KG1 (cell line): ENCODE results near the gene EID2B.

ENCODE experiments used
- DNase-seq: peaks from one replicate; lab custom pipeline; 2025; lab: John Stamatoyannopoulos, UW

The EID2B gene

GRCh38 chr19:39532233-39533002 lies at the start of gene EID2B:
Gene EID2B, minus strand, starts transcription at chr19:39532852. Its CDS starts 50 bp downstream, at chr19:39532802.
- peak; percentile 88 for DNase-seq

- DNase-seq = no peak
Observed at GRCh38 chr19:39582442-39582841, 49.8 kb upstream of the EID2B start.

GRCh38 chr19:39568604-39569003 lies 36.0 kb upstream of the EID2B start:
- DNase-seq = no peak

GRCh38 chr19:39566064-39566463 lies 33.4 kb upstream of the EID2B start:
- DNase-seq = no peak

- DNase-seq = no peak
Observed at GRCh38 chr19:39563408-39563807, 30.8 kb upstream of the EID2B start.

GRCh38 chr19:39558624-39559117 lies 26.0 kb upstream of the EID2B start:
- DNase-seq = no peak

- no peak for DNase-seq
Observed at GRCh38 chr19:39557811-39558623, 25.4 kb upstream of the EID2B start.

- DNase-seq = no peak
Observed at GRCh38 chr19:39555883-39556282, 23.2 kb upstream of the EID2B start.

- DNase-seq = no peak
Observed at GRCh38 chr19:39554701-39555311, 22.2 kb upstream of the EID2B start.

GRCh38 chr19:39553082-39553652 lies 20.5 kb upstream of the EID2B start:
- DNase-seq = no peak

- DNase-seq = no peak
Observed at GRCh38 chr19:39550197-39550596, 17.5 kb upstream of the EID2B start.

- no peak for DNase-seq
Observed at GRCh38 chr19:39546599-39546998, 13.9 kb upstream of the EID2B start.

GRCh38 chr19:39544911-39545310 lies 12.3 kb upstream of the EID2B start:
- no peak for DNase-seq

- DNase-seq = no peak
Observed at GRCh38 chr19:39544226-39544903, 11.7 kb upstream of the EID2B start.

GRCh38 chr19:39543477-39543857 lies 10.8 kb upstream of the EID2B start:
- DNase-seq = no peak

GRCh38 chr19:39542206-39542605 lies 9.6 kb upstream of the EID2B start:
- DNase-seq = no peak

- DNase-seq = no peak
Observed at GRCh38 chr19:39540333-39540673, 7.7 kb upstream of the EID2B start.

GRCh38 chr19:39539518-39540332 lies 7.1 kb upstream of the EID2B start, which contains the start of gene EID2:
Gene EID2, minus strand, starts transcription at chr19:39540161. Its CDS starts 82 bp downstream, at chr19:39540079.
- DNase-seq = peak; percentile 61

GRCh38 chr19:39539165-39539517 lies 6.5 kb upstream of the EID2B start:
- no peak for DNase-seq

GRCh38 chr19:39533791-39534190 lies 1.1 kb upstream of the EID2B start:
- DNase-seq = no peak

- DNase-seq = no peak
Observed at GRCh38 chr19:39533003-39533512, 406 bp upstream of the EID2B start.
